H7 (cell line): ENCODE data around the gene LMNTD2. TPM values are rescaled to one million over a fixed set of nuclear protein-coding genes. Genes with fewer than 3 reads are reported as not detected.
"Not testable (repeated sequence)": the region's sequence is repeated elsewhere in the genome, so short reads cannot be mapped to it uniquely, and the experiment has no call there.

Experiments used
- DNase-seq: peaks from one replicate; pipeline ENCODE4 v3.0.0; 2012
- H3K27me3 ChIP-seq: 2 replicates; pipeline ENCODE4 v1.6.0; 2011; ENCODE audit warnings: mild to moderate bottlenecking, low read length; ENCODE audit not compliant: control insufficient read depth, insufficient read depth
- H3K36me3 ChIP-seq: replicated peaks from 2 replicates; pipeline ENCODE4 v1.5.1; 2011; ENCODE audit warnings: low read length; ENCODE audit not compliant: control insufficient read depth, insufficient read depth
- H3K4me3 ChIP-seq: 2 replicates; pipeline ENCODE4 v1.5.1; 2011; ENCODE audit warnings: low read depth, mild to moderate bottlenecking, control low read depth, low read length, moderate library complexity; ENCODE audit not compliant: insufficient read depth
- total RNA-seq: library from RNA; depleted of rRNA; stranded (reverse); fragments of >200 nt; shearing (Covaris generic); gene quantifications from 2 replicates; pipeline ENCODE4 v1.2.3, GENCODE V29; 2014

The LMNTD2 gene
- total RNA-seq, 1 experiment from 2014 or later, result 4.0 TPM

DNA sequence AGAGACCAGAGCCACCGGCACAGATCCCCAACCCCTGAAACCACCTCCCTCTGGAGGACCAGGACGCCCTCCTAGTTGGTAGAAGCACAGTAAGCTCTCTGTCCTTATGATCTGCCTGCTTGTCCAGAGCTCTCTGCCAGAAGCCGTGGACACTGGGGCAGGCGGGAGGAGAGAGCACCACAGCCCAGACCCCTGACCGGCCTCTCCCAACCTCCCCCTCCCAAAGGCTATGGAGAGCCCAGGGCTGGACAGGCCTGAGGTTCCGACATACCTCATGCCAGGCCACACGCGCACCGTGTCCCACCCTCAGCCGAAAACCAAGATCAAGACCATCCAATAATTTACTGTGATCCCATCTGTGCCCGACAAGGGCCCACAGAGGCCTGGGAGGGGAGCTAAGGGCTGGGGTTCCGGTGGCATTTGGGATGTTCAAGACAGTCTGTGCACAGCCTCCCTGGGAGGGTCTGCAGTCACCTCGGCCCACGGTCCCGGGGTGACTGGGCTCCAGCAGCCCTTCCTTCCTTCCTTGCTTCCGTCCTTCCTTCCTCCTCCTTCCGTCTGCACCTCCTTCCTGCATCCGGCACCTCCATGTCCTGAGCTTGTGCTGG is 28.5 kb downstream of the LMNTD2 start:
- Histone ChIP-seq H3K36me3 (peaks cover 3% of the 10 kb centered on the region), H3K4me3 (no peak overlapping the region)

DNA sequence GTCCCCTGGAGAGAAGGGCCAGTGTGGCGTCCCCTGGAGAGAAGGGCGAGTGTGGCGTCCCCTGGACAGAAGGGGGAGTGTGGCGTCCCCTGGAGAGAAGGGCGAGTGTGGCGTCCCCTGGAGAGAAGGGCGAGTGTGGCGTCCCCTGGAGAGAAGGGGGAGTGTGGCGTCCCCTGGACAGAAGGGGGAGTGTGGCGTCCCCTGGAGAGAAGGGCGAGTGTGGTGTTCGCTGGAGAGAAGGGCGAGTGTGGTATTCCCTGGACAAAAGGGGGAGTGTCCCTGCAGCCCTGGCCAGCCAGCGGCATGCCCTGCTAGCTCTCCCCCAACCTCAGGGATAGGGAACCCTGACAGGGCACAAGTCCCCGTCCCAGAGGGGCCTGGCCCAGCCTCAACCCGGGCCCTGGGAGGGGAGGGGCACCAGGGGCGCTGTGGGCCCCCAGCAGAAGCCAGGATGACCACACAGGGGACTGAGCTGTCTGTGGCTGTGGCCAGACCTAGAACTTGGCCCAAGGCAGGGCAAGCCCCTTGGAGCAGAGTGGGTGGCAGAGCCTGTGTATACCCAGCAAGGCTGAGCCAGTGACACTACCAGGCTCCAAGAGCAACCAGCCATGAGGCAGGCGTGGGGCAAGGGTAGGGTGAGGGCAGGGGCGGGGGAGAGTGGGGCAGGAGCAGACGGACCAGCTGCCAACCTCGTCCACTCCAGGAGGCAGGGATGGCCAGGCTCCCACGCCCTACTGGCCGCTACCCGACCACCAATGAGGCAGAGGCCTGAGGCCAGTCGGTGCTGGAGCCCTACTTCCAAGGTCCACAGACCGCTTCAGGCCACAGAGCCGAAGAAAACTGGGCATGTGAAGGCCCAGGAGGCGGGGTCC is 29.3 kb downstream of the LMNTD2 start:
- Histone ChIP-seq H3K36me3 (peaks cover 3% of the 10 kb centered on the region), H3K27me3 (no peaks in the 10 kb centered on the region), H3K4me3 (no peak overlapping the region)
- DNase-seq, result peak; percentile 63

More for the DNA sequence above, 28.5 kb downstream of the LMNTD2 start:
- peaks cover 6% of the 10 kb centered on the region for H3K27me3 ChIP-seq
- peak; percentile 42 for DNase-seq

GRCh38 chr11:529728-530411 is 30.7 kb downstream of the LMNTD2 start:
- Histone ChIP-seq H3K4me3 (no peak overlapping the region), H3K27me3 (no peaks in the 10 kb centered on the region), H3K36me3 (peaks cover 3% of the 10 kb centered on the region)
- peak; percentile 58 for DNase-seq

GRCh38 chr11:528815-529727 is 31.5 kb downstream of the LMNTD2 start:
- H3K4me3 ChIP-seq, result no peak overlapping the region
- no peaks in the 10 kb centered on the region for H3K27me3 ChIP-seq
- peak; percentile 66 for DNase-seq
- peaks cover 3% of the 10 kb centered on the region for H3K36me3 ChIP-seq

GRCh38 chr11:528166-528814 is 32.2 kb downstream of the LMNTD2 start:
- Histone ChIP-seq H3K4me3 (no peak overlapping the region), H3K27me3 (no peaks in the 10 kb centered on the region), H3K36me3 (peaks cover 3% of the 10 kb centered on the region)
- peak; percentile 62 for DNase-seq

- peak; percentile 48 for DNase-seq
- Histone ChIP-seq H3K4me3 (no peak overlapping the region), H3K36me3 (no peaks in the 10 kb centered on the region), H3K27me3 (no peaks in the 10 kb centered on the region)
Measured at GRCh38 chr11:526192-526591, 34.3 kb downstream of the LMNTD2 start.

DNA sequence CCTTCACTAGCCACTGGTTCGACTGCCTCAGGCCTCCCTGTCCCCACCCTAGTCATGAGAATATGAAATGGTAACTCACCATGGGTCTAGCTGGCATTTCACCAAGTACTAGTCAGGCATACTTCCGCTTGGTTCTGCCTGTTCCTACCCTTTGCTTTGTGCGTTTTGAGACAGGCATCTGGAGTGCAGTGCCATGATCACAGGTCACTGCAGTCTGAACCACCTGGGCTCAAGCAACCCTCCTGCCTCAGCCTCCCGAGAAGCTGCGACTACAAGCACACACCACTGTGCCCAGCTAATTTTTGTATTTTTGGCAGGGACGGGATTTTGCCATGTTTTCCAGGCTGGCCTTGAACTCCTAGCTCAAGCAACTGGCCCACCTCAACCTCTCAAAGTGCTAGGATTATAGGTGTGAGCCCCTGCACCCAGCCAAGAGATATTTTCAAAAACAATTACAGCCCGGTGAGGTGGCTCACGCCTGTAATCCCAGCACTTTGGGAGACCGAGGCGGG is 39.3 kb downstream of the LMNTD2 start:
- Histone ChIP-seq H3K36me3 (no peaks in the 10 kb centered on the region), H3K27me3 (no peaks in the 10 kb centered on the region), H3K4me3 (no peak overlapping the region)
- DNase-seq, result no peak

GRCh38 chr11:520428-521176 is 39.9 kb downstream of the LMNTD2 start:
- DNase-seq, result peak; percentile 71
- Histone ChIP-seq H3K36me3 (no peaks in the 10 kb centered on the region), H3K4me3 (no peak overlapping the region), H3K27me3 (no peaks in the 10 kb centered on the region)

- peak overlapping the region; percentile 8; the same call in 1 of the 2 replicates for H3K4me3 ChIP-seq
- H3K27me3 ChIP-seq, result no peaks in the 10 kb centered on the region
- peak; percentile 99 for DNase-seq
- H3K36me3 ChIP-seq, result no peaks in the 10 kb centered on the region
Measured at GRCh38 chr11:518463-519202, 41.9 kb downstream of the LMNTD2 start.

DNA sequence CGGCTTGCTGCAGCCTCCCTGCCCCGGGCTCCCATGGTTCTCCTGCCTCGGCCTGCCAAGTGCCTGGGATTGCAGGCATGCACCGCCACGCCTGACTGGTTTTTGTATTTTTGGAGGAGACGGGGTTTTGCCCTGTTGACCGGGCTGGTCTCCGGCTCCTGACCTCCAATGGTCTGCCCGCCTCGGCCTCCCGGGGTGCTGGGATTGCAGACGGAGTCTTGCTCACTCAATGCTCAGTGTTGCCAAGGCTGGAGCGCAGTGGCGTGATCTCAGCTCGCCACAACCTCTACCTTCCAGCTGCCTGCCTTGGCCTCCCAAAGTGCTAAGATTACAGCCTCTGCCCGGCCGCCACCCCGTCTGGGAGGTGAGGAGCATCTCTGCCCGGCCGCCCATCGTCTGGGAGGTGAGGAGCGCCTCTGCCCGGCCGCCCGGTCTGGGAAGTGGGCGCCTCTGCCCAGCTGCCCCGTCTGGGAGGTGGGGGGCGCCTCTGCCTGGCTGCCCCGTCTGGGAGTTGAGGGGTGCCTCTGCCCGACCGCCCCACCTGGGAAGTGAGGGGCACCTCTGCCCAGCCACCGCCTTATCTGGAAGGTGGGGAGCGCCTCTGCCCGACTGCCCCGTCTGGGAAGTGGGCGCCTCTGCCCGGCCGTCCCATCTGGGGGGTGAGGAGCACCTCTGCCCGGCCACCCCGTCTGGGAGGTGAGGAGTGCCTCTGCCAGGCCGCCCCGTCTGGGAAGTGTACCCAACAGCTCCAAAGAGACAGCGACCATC is 43.4 kb downstream of the LMNTD2 start:
- not testable (repeated sequence) for H3K36me3 ChIP-seq, DNase-seq, H3K4me3 ChIP-seq, H3K27me3 ChIP-seq

- Histone ChIP-seq H3K4me3 (no peak overlapping the region), H3K27me3 (no peaks in the 10 kb centered on the region), H3K36me3 (no peaks in the 10 kb centered on the region)
- no peak for DNase-seq
Measured at GRCh38 chr11:516400-516799, 44.1 kb downstream of the LMNTD2 start.

DNA sequence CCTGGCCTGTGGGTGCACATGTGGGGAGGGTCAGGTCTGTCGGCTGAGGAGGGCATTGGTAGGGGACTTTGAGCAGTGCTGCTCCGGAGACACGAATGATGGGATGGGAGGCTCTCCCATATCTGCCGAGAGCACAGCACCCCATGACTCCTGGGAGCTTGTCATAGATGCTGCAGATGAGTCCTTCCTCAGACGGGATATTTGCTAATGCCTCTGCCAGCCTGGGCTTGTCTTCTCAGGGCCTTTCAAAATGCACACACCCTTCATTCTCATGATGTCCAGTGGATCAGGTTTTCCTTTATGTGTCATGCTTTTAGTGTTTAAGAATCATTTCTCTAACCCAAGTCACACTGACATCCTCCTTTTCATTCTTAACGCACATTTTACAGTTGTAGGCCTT is 45.4 kb downstream of the LMNTD2 start:
- Histone ChIP-seq H3K27me3 (no peaks in the 10 kb centered on the region), H3K4me3 (no peak overlapping the region), H3K36me3 (no peaks in the 10 kb centered on the region)
- DNase-seq, result no peak
